Psoas muscle (tissue), 8 donors: ENCODE measurements around the gene NEDD9. TPM values are rescaled to one million over a fixed set of nuclear protein-coding genes. Genes with fewer than 3 reads are reported as not detected.

Source experiments
- ATAC-seq, 4 donors: fragments of 200-7000 bp; cut with Tn5 transposase; one replicate each; pipeline ENCODE4 v1.9.1; 2020; ENCODE audit warnings: moderate library complexity in 3 of 4, mild to moderate bottlenecking in 2 of 4
- DNase-seq, 2 donors: peaks; one replicate each; pipeline ENCODE4 v3.0.0-alpha.2; 2020
- H3K27ac ChIP-seq: fragments of 200-600 bp; one replicate; pipeline ENCODE4 v1.8.0; 2022
- H3K27me3 ChIP-seq, 3 donors: fragments of 200-600 bp in 1 of 3; one replicate each; pipeline versions ENCODE4 v1.6.1 to v1.8.0; 2013 to 2022; ENCODE audit warnings: low read length in 2 of 3, mild to moderate bottlenecking in 2 of 3, moderate library complexity in 1 of 3; ENCODE audit not compliant: insufficient read depth in 3 of 3
- H3K36me3 ChIP-seq, 2 donors: fragments of 200-600 bp in 1 of 2; one replicate each; pipeline versions ENCODE4 v1.6.1 to v1.8.0; 2013 to 2022; ENCODE audit warnings: low read depth in 1 of 2, mild to moderate bottlenecking in 1 of 2, moderate library complexity in 1 of 2; ENCODE audit not compliant: insufficient read depth in 1 of 2
- H3K4me1 ChIP-seq: fragments of 200-600 bp; one replicate; pipeline ENCODE4 v1.8.0; 2022
- H3K4me3 ChIP-seq: fragments of 200-600 bp; one replicate; pipeline ENCODE4 v1.8.0; 2022; ENCODE audit warnings: mild to moderate bottlenecking
- H3K9me3 ChIP-seq: fragments of 200-600 bp; one replicate; pipeline ENCODE4 v1.8.0; 2022
- CTCF ChIP-seq: fragments of 200-600 bp; IDR thresholded peaks from one replicate; pipeline ENCODE4 v1.8.0; 2022; ENCODE audit warnings: antibody characterized with exemption
- WGBS, 3 donors: extraction: QIAGEN DNeasy Blood & Tissue Kit; methylation state at CpG; one replicate each; pipeline versions ENCODE4 v1.1.6 to v1.1.7; 2013; 5-methylcytosine and 5-hydroxymethylcytosine counted together
- intact Hi-C, 2 donors: fragments of 100-400 bp; cut with DNase I; formaldehyde crosslinking; loops; one replicate each; pipeline versions ENCODE4 v1.11.0 to v1.14.2; 2022
- polyA plus RNA-seq, 3 donors: library from polyadenylated mRNA; stranded (reverse); fragments of 200-250 nt; gene quantifications; one replicate each; pipeline ENCODE4 v1.2.3, GENCODE V29; 2013
- total RNA-seq, 4 donors: library from RNA; stranded (reverse); fragmentation: NEBNext Ultra II Directional in 2 of 4; extraction: Animal tissue kit (Norgen Biotek cat#: 25700) in 2 of 4; gene quantifications; one replicate each; pipeline versions ENCODE4 v1.2.1 to v1.2.4, GENCODE V29; 2021 to 2023
- donor health status: healthy with polysubstance abuse.
- donor health status: DM: no; HTN: no; CAD: no; lungs with moderate emphysema.
- donor health status: Bipolar disorder and iron deficiency.
- donor health status: healthy.
- donor health status: DM: yes; HTN: yes; CAD: no.
- donor health status: DM: no; HTN: no; CAD: no.
- donor health status: DM: no; HTN: no; CAD: no.
- donor health status: DM: yes; HTN: yes; CAD: no.

NEDD9 gene
- total and polyA plus RNA-seq, 7 donors: 9.0 to 15.7 (median 11.2) TPM

- TF ChIP-seq CTCF: no peak
- Histone ChIP-seq H3K9me3 (no peaks in the 10 kb centered on the region), H3K4me1 (no peaks in the 10 kb centered on the region), H3K27ac (no peak overlapping the region), H3K27me3 (no peaks in the 10 kb centered on the region), H3K4me3 (no peak overlapping the region), H3K36me3 (peaks cover 3 to 59% of the 10 kb centered on the region in 2 donors)
- no peak for ATAC-seq
- no peak for DNase-seq
- 79 to 83% (median 81%) methylated on average over 17 of the region's 17 CpGs for WGBS, 3 donors
- intact Hi-C loops: no loop called here
Observed at GRCh38 chr6:11185204-11185842, 47.1 kb downstream of the NEDD9 start.

- H3K27me3 ChIP-seq: no peaks in the 10 kb centered on the region
- H3K27ac ChIP-seq: no peak overlapping the region
- TF ChIP-seq CTCF: no peak
- no peak for DNase-seq
- H3K4me1 ChIP-seq: no peaks in the 10 kb centered on the region
- no peak for ATAC-seq
- intact Hi-C loops: no loop called here
- no peak overlapping the region for H3K4me3 ChIP-seq
- H3K36me3 ChIP-seq: peaks cover 3 to 45% of the 10 kb centered on the region in 2 donors
- H3K9me3 ChIP-seq: no peaks in the 10 kb centered on the region
- 93% methylated on average over 3 of the region's 3 CpGs for WGBS, 3 donors
Observed at GRCh38 chr6:11183761-11184362, 48.6 kb downstream of the NEDD9 start.

DNA sequence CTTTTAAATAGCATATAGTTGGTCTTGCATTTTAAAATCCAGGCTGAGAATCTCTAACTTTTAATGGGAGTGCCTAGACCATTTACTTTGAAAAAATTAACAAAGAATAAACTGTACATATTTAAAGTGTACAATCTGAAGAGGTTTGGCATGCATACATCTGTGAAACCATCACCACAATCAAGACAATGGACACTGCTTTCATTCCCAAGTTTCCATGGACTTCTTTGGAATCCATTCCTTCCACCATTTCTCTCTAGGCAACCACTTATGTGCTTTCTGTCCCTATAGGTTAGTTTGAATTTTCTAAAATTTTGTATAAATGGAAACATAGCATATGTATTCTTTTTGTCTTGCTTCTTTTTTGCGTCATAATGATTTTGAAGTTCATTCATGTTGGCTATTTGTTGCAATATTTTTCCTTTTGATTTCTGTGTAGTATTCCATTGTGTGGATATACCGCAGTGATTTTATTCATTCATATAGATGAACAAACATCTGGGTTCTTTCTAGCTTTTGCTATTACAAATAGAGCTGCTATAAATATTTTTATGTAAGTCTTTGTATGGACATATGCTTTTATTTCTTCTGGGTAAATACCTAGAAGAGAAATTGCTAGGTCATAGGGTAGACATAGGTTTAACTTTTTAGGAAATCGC is 50.9 kb downstream of the NEDD9 start:
- ATAC-seq: no peak
- no peak for TF ChIP-seq CTCF
- Histone ChIP-seq H3K27me3 (no peaks in the 10 kb centered on the region), H3K4me1 (no peaks in the 10 kb centered on the region), H3K4me3 (no peak overlapping the region), H3K27ac (no peak overlapping the region), H3K9me3 (no peaks in the 10 kb centered on the region), H3K36me3 (peaks cover 0 to 27% of the 10 kb centered on the region in 2 donors)
- no peak for DNase-seq
- 97 to 98% (median 98%) methylated on average over 3 of the region's 3 CpGs for WGBS, 3 donors
- intact Hi-C loops: no loop called here

DNA sequence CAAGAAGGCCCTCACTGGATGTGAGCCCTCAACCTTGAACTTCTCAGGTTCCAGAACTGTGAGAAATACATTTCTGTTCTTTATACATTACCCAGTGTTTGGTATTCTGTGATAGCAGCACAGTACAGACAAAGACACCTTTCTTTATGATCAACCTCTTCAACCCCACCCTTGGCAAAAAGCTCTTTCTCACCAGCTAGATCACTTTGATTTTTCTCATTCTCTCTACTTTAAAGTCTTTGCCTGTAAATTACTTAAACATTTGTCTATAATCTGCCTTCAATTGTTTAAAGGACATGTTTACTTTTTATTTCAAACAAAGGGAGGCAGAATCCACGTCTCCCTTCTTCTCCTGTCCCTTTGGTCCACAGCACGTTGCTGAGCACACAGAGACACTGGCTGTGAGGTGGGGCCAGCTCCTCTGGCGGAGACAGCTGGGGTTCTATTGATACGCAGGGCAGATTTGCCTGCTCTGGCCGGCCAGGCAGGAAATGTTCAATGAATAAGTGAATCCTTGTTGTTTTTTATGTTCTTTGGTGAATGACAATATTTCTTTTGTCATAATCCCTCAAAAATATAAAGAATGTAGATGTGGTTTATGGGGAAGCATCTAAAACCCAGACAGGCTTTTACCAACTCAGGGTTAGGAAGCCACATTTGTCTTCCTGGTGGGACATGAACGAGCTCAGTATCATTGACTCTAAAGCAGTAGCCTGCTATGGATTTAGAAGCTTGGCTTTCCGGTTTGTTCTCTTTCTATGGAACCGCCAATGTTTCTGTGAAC is 52.9 kb downstream of the NEDD9 start:
- intact Hi-C loops: loop anchor here in 1 of 2 donors (10.0 kb wide), 1 partner anchor 315 kb away; no protein-coding TSS in a partner anchor
- no peak overlapping the region for H3K4me3 ChIP-seq
- WGBS, 3 donors: 66 to 72% (median 68%) methylated on average over 8 of the region's 8 CpGs
- DNase-seq (no peak), ATAC-seq (no peak)
- no peaks in the 10 kb centered on the region for H3K4me1 ChIP-seq
- no peak overlapping the region for H3K27ac ChIP-seq
- no peak for TF ChIP-seq CTCF
- peaks cover 0 to 7% of the 10 kb centered on the region in 2 donors for H3K36me3 ChIP-seq
- no peaks in the 10 kb centered on the region for H3K9me3 ChIP-seq
- H3K27me3 ChIP-seq: no peaks in the 10 kb centered on the region
